Measurements from ENCODE around the gene FAM111B. TPM values are rescaled to one million over a fixed set of nuclear protein-coding genes. Genes with fewer than 3 reads are reported as not detected.

The FAM111B gene
- total RNA-seq, 4 donors from 2014 or later: 0.20 to 0.30 (median 0.22) TPM; not detected in 1

- no peaks in the 10 kb centered on the region for H3K27me3 ChIP-seq
- DNase-seq (ENCODE audit: low spot score in 2 of 2): no peak
- 4 to 6% methylated on average over 37 of the region's 37 CpGs for WGBS, 2 donors
- peak overlapping the region; percentile 67 to 91 (median 84) for H3K27ac ChIP-seq
- H3K4me3 ChIP-seq: peak overlapping the region; percentile 50 to 91 (median 73)
- H3K36me3 ChIP-seq: no peaks in the 10 kb centered on the region
- H3K9me3 ChIP-seq: no peaks in the 10 kb centered on the region
- peaks cover 0 to 53% (median 25%) of the 10 kb centered on the region in 4 donors for H3K4me1 ChIP-seq
- TF ChIP-seq POLR2A (IDR thresholded peaks at IDR 0.05): no peak
- TF ChIP-seq EP300 (IDR thresholded peaks at IDR 0.05): no peak
- TF ChIP-seq CTCF (IDR thresholded peaks at IDR 0.05): no peak
These were observed 66.3 kb downstream of the FAM111B start for GRCh38 chr11:59173080-59173963.

GRCh38 chr11:59173964-59174663 lies 67.1 kb downstream of the FAM111B start:
- Histone ChIP-seq H3K9me3 (no peaks in the 10 kb centered on the region), H3K27me3 (no peaks in the 10 kb centered on the region), H3K4me1 (peaks cover 0 to 61% (median 27%) of the 10 kb centered on the region in 4 donors), H3K27ac (peak overlapping the region; percentile 67 to 91 (median 84)), H3K4me3 (peak overlapping the region; percentile 50 to 91 (median 73)), H3K36me3 (no peaks in the 10 kb centered on the region)
- TF ChIP-seq EP300 (IDR thresholded peaks at IDR 0.05) (no peak), CTCF (IDR thresholded peaks at IDR 0.05) (no peak), POLR2A (IDR thresholded peaks at IDR 0.05) (no peak)
- WGBS, 2 donors: 20 to 38% methylated on average over 6 to 7 of the region's 7 CpGs
- DNase-seq (ENCODE audit: low spot score in 2 of 2): no peak

GRCh38 chr11:59174664-59175033 lies 67.6 kb downstream of the FAM111B start:
- H3K27me3 ChIP-seq: no peaks in the 10 kb centered on the region
- TF ChIP-seq CTCF (IDR thresholded peaks at IDR 0.05) (no peak), POLR2A (IDR thresholded peaks at IDR 0.05) (no peak), EP300 (IDR thresholded peaks at IDR 0.05) (no peak)
- WGBS, 2 donors: 32 to 38% methylated on average over 7 of the region's 7 CpGs
- no peak for DNase-seq (ENCODE audit: low spot score in 2 of 2)
- peak overlapping the region; percentile 67 to 91 (median 84) for H3K27ac ChIP-seq
- no peaks in the 10 kb centered on the region for H3K9me3 ChIP-seq
- peak overlapping the region in 3 of 4 donors; percentile 1 to 91 (median 78) for H3K4me3 ChIP-seq
- peaks cover 0 to 66% (median 29%) of the 10 kb centered on the region in 4 donors for H3K4me1 ChIP-seq
- no peaks in the 10 kb centered on the region for H3K36me3 ChIP-seq

GRCh38 chr11:59175091-59175501 lies 68.1 kb downstream of the FAM111B start:
- Histone ChIP-seq H3K4me3 (no peak overlapping the region), H3K36me3 (no peaks in the 10 kb centered on the region), H3K27me3 (no peaks in the 10 kb centered on the region), H3K4me1 (peaks cover 0 to 71% (median 31%) of the 10 kb centered on the region in 4 donors), H3K27ac (peak overlapping the region; percentile 67 to 91 (median 84)), H3K9me3 (no peaks in the 10 kb centered on the region)
- TF ChIP-seq EP300 (IDR thresholded peaks at IDR 0.05): no peak
- no peak for TF ChIP-seq POLR2A (IDR thresholded peaks at IDR 0.05)
- no peak for TF ChIP-seq CTCF (IDR thresholded peaks at IDR 0.05)
- 33 to 50% methylated on average over 4 of the region's 4 CpGs for WGBS, 2 donors
- DNase-seq (ENCODE audit: low spot score in 2 of 2): no peak
